ENCODE data around the gene VGF. TPM values are rescaled to one million over a fixed set of nuclear protein-coding genes. Genes with fewer than 3 reads are reported as not detected.

The VGF gene
- total RNA-seq, 1 donor from 2014 or later = 0.77 TPM

DNA sequence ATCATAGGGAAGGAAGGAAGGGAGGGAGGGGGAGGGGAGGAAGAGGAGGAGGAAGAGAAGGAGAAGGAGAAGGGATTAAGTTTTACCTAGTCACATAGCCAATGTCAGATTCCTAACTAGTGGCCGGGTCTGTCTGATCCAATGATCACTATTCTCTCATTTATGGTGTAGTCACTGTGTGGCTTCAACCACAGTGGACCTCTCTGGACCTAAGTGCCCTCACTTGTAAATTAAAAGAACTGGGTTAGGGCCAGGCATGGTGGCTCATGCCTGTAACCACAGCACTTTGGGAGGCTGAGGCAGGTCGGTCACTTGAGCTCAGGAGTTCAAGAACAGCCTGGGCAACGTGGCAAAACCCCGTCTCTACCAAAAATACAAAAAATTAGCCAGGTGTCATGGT lies 45.1 kb downstream of the VGF start:
- Mint-ChIP-seq H3K4me3 (ENCODE audit: unreplicated experiment) (no peak overlapping the region), H3K27ac (ENCODE audit: unreplicated experiment) (no peak overlapping the region), H3K4me1 (ENCODE audit: unreplicated experiment) (peaks cover 16% of the 10 kb centered on the region), H3K9me3 (ENCODE audit: unreplicated experiment) (no peaks in the 10 kb centered on the region), H3K27me3 (ENCODE audit: unreplicated experiment) (peaks cover 10% of the 10 kb centered on the region), H3K36me3 (ENCODE audit: low read depth, unreplicated experiment) (no peaks in the 10 kb centered on the region)
- no peak for DNase-seq (ENCODE audit: low spot score)
- TF ChIP-seq, protein P1, sequence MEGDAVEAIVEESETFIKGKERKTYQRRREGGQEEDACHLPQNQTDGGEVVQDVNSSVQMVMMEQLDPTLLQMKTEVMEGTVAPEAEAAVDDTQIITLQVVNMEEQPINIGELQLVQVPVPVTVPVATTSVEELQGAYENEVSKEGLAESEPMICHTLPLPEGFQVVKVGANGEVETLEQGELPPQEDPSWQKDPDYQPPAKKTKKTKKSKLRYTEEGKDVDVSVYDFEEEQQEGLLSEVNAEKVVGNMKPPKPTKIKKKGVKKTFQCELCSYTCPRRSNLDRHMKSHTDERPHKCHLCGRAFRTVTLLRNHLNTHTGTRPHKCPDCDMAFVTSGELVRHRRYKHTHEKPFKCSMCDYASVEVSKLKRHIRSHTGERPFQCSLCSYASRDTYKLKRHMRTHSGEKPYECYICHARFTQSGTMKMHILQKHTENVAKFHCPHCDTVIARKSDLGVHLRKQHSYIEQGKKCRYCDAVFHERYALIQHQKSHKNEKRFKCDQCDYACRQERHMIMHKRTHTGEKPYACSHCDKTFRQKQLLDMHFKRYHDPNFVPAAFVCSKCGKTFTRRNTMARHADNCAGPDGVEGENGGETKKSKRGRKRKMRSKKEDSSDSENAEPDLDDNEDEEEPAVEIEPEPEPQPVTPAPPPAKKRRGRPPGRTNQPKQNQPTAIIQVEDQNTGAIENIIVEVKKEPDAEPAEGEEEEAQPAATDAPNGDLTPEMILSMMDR (IDR thresholded peaks at IDR 0.05; ENCODE audit: unreplicated experiment) = no peak

DNA sequence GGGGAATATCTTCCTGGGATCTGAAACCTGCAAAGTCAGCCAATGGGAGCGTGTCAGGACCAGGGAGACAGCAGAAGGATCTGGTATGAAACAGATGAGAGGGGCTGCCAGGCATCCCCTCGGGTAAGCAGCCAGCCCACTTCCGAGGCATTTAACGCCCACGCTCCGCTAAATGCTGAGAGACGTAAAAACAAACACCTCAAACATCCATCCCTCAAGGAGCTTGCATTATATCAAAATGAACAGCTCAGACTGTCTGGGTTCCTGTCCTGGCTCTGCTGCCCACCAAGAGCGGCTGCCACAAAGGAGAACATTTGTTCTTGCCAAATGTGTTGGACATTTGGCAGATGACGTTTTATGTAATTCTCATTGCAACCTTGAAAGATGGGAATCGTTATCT lies 45.5 kb downstream of the VGF start:
- TF ChIP-seq, protein P1 (IDR thresholded peaks at IDR 0.05; ENCODE audit: unreplicated experiment) = no peak
- Mint-ChIP-seq H3K27me3 (ENCODE audit: unreplicated experiment) (peaks cover 8% of the 10 kb centered on the region), H3K4me3 (ENCODE audit: unreplicated experiment) (peak overlapping the region; percentile 47), H3K36me3 (ENCODE audit: low read depth, unreplicated experiment) (no peaks in the 10 kb centered on the region), H3K4me1 (ENCODE audit: unreplicated experiment) (peaks cover 14% of the 10 kb centered on the region), H3K9me3 (ENCODE audit: unreplicated experiment) (no peaks in the 10 kb centered on the region), H3K27ac (ENCODE audit: unreplicated experiment) (no peak overlapping the region)
- DNase-seq (ENCODE audit: low spot score) = no peak

DNA sequence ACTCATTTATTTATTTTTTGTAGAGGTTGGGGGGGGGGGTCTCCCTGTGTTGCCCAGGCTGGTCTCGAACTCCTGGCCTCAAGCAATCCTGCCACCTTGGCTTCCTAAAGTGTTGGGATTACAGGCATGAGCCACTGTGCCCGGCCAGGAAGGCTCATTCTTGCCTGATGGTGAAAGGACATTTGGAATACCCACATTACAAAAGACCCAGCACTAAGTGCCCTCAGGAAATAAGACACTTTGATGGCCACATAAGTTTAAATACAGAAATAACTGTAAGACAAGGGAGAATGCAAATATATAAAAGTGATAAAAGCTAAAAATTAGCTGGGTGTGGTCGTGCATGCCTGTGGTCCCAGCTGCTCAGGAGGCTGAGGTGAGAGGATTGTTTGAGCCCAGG lies 46.5 kb downstream of the VGF start:
- no peaks in the 10 kb centered on the region for H3K9me3 Mint-ChIP-seq (ENCODE audit: unreplicated experiment)
- H3K27ac Mint-ChIP-seq (ENCODE audit: unreplicated experiment) = no peak overlapping the region
- H3K27me3 Mint-ChIP-seq (ENCODE audit: unreplicated experiment) = peaks cover 7% of the 10 kb centered on the region
- peaks cover 8% of the 10 kb centered on the region for H3K4me1 Mint-ChIP-seq (ENCODE audit: unreplicated experiment)
- TF ChIP-seq, protein P1 (IDR thresholded peaks at IDR 0.05; ENCODE audit: unreplicated experiment) = no peak
- DNase-seq (ENCODE audit: low spot score) = no peak
- H3K4me3 Mint-ChIP-seq (ENCODE audit: unreplicated experiment) = no peak overlapping the region
- no peaks in the 10 kb centered on the region for H3K36me3 Mint-ChIP-seq (ENCODE audit: low read depth, unreplicated experiment)

DNA sequence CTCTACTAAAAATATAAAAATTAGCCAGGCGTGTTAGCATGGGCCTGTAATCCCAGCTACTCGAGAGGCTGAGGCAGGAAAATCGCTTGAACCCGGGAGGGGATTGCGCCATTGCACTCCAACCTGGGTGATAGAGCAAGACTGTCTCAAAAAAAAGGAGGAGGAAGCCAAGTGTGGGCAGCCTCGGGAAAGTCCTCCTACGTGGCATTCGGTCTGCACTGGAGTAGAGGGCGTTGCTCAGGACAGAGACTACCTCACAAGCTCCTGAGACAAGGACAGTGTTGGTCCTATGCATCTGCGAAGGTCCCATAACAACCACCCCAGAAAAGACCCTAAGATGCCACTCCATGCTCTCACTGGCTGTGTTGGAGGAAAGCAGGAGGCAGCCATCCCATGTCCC lies 48.5 kb downstream of the VGF start:
- H3K9me3 Mint-ChIP-seq (ENCODE audit: unreplicated experiment) = no peaks in the 10 kb centered on the region
- no peak overlapping the region for H3K27ac Mint-ChIP-seq (ENCODE audit: unreplicated experiment)
- no peak for DNase-seq (ENCODE audit: low spot score)
- peaks cover under 1% of the 10 kb centered on the region for H3K4me1 Mint-ChIP-seq (ENCODE audit: unreplicated experiment)
- H3K27me3 Mint-ChIP-seq (ENCODE audit: unreplicated experiment) = peaks cover 2% of the 10 kb centered on the region
- no peak overlapping the region for H3K4me3 Mint-ChIP-seq (ENCODE audit: unreplicated experiment)
- H3K36me3 Mint-ChIP-seq (ENCODE audit: low read depth, unreplicated experiment) = no peaks in the 10 kb centered on the region
- TF ChIP-seq, protein P1 (IDR thresholded peaks at IDR 0.05; ENCODE audit: unreplicated experiment) = no peak

DNA sequence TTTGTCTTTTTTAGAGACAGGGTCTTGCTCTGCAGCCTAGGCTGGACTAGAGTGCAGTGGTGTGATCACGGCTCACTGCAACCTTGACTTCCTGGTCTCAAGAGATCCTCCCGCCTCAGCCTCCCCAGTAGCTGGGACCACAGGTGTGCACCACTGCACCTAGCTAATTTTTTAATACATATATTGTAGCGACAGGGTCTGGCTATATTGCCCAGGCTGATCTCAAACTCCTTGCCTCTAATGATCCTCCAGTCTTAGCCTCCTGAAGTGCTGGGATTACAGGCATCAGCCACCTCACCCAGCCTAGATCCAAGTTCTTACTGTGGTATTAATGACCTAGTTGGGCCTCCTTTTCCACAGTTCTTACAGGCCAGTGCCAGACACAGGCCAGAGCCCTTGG lies 50.2 kb downstream of the VGF start:
- DNase-seq (ENCODE audit: low spot score) = no peak
- H3K4me1 Mint-ChIP-seq (ENCODE audit: unreplicated experiment) = no peaks in the 10 kb centered on the region
- H3K36me3 Mint-ChIP-seq (ENCODE audit: low read depth, unreplicated experiment) = no peaks in the 10 kb centered on the region
- TF ChIP-seq, protein P1 (IDR thresholded peaks at IDR 0.05; ENCODE audit: unreplicated experiment) = no peak
- no peak overlapping the region for H3K27ac Mint-ChIP-seq (ENCODE audit: unreplicated experiment)
- H3K9me3 Mint-ChIP-seq (ENCODE audit: unreplicated experiment) = no peaks in the 10 kb centered on the region
- no peak overlapping the region for H3K4me3 Mint-ChIP-seq (ENCODE audit: unreplicated experiment)
- H3K27me3 Mint-ChIP-seq (ENCODE audit: unreplicated experiment) = peaks cover 4% of the 10 kb centered on the region
